Erythroblast (primary cell): ENCODE data around the gene PNPLA5.

Experiments used
- GATA1 ChIP-seq: IDR thresholded peaks from 2 replicates; pipeline ENCODE4 v1.6.1; 2011; ENCODE audit warnings: low read depth, mild to moderate bottlenecking, control low read depth, low read length, moderate library complexity
- POLR2A ChIP-seq: IDR thresholded peaks from 2 replicates; pipeline ENCODE4 v1.6.1; 2011; ENCODE audit warnings: mild to moderate bottlenecking, low read length

DNA sequence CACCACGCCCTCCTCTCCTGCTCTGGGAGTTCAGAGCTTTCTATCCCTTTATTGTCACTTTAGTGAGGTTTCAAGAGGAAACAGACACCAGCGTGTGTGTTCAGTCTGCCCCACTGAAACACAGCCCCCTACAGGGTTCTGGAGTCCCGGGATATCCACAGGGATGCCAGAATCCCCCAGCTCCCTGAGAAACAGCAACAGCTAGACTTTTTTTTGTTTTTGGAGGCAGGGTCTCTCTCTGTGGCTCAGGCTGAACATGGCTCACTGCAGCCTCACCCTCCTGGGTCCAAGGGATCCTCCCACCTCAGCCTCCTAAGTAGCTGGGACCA is 39.9 kb downstream of the PNPLA5 start:
- TF ChIP-seq POLR2A (no peak), GATA1 (no peak)
